Stimulated activated CD8-positive, alpha-beta memory T cell treated with anti-CD3 and anti-CD28 coated beads, Interleukin-2, amount 100 ng/mL, for 48 hours (primary cell): ENCODE data around the gene AP2B1.

Experiments used
- DNase-seq, 2 donors: peaks; one replicate each; pipeline ENCODE4 v3.0.0-alpha.2; 2020; ENCODE audit warnings: low read depth in 2 of 2

The AP2B1 gene

DNA sequence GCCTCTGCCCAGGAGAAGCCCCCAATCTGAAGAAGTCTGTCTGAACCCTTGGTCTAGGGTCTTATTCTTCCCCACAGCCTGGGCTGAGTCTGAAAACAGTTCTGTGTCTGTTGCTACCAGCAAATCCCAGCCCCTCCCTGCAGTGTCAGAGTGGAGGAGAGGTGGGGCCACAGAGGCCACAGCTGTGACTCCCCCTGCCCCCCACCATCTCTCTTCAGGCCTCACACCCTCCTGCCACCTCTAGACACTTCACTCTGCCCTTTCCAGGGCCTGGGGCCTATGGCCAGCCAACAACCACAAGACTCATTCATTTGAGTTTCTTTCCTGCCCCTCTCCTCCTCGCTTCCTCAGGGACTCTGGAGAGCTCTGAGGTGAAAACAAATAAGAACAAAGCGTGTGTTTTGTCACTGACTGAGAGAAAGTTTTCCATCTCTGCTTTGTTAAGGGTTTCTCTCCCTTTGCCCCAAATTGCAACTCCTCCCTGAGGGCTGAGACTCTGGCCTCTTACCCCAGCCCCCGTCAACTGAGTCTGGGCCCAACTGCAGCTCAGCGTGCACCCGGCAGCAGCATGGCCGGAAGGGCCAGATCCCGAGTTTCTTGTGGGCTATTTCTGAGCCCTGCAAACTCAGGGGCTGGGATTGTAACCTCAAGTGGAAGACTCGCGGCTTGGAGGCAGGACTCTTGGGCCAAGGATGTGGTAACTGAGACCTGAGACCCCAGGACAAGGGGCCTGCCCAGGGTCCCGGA is 186.7 kb downstream of the AP2B1 start:
- no peak for DNase-seq

DNA sequence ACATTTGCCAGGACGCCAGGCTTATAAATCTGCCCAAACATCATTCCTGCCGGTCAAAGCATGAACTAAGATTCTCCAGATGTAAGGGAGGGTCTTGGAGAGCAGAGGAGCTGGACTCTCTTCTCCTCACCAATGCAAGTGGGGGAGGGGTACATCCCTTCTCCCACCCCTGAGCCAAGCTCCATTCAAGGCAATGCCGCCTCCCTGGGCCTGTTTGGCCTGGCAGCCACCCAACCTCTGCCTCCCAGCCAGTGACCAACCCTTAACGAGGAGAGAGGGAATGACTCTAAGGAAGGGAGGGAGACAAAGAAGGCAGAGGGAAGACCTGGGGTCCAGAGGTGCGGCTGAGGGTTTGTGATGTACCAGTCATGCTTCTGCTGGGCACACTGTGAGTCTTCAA is 187.4 kb downstream of the AP2B1 start:
- DNase-seq, result no peak

- no peak for DNase-seq
Measured at GRCh38 chr17:35775039-35775438, 187.9 kb downstream of the AP2B1 start.

- DNase-seq, result no peak
Measured at GRCh38 chr17:35775583-35775982, 188.5 kb downstream of the AP2B1 start.
